ENCODE data around the gene CR1.
"Not testable (repeated sequence)": the region's sequence is repeated elsewhere in the genome, so short reads cannot be mapped to it uniquely, and the experiment has no call there.

Gene CR1

DNA sequence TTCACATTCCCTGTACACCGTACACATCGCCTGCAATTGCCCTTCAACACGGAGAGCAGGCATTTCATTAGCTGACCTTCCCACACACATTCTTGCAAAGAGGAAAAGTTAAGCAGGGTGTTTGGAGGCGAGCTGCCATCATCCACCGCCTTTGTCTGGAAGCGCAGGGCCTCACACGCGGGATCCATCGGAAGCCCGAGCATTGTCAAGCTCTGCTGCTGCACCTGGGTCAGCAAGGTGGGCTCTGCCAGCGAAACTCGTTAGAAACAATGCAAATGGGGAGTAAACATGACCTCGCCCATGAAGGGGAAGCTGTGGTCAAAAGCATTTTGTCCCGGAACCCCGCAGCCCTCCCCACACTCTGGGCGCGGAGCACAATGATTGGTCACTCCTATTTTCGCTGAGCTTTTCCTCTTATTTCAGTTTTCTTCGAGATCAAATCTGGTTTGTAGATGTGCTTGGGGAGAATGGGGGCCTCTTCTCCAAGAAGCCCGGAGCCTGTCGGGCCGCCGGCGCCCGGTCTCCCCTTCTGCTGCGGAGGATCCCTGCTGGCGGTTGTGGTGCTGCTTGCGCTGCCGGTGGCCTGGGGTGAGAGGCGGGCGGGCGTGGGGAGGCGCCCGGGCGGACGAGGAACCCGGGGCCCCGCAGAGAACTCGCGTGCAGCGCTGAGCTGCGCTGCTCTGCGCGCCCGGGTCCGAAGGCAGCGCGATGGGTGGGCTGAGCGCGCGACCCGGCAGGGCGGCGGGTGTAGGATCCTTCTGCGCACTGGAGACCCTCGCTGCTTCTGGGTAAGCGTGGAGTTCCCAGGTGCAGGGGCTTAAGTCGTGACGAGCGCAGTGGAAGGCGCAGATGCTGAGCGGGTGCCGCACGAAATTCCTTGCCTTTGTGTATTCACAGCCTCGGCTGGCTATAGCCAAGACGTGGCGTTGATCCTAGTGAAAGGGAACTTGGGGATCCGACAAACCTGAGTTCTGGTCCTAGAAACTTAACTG is at the start of gene CR1:
CR1 (plus strand) TSS at position 357 of the 992 bp plus-strand sequence; CDS start at position 468, 111 bp downstream.
- peak; percentile 59 for DNase-seq (ENCODE audit: low spot score)

DNA sequence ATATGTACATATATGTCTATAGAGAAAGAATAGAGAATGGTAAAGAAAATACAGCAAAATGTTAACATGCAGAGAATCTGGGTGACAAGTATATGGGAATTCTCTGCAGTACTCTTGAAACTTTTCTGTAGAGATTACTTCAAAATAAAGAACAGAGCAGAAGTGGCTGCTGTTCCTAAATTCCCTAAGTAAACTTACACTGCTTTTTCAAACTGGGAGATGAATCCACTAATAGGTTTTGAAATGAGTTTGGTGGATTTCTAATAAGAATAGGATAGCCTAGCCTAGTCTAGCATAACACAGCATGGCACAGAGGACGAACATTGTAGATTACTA is 42.3 kb upstream of the CR1 start:
- DNase-seq (ENCODE audit: low spot score), result no peak

DNA sequence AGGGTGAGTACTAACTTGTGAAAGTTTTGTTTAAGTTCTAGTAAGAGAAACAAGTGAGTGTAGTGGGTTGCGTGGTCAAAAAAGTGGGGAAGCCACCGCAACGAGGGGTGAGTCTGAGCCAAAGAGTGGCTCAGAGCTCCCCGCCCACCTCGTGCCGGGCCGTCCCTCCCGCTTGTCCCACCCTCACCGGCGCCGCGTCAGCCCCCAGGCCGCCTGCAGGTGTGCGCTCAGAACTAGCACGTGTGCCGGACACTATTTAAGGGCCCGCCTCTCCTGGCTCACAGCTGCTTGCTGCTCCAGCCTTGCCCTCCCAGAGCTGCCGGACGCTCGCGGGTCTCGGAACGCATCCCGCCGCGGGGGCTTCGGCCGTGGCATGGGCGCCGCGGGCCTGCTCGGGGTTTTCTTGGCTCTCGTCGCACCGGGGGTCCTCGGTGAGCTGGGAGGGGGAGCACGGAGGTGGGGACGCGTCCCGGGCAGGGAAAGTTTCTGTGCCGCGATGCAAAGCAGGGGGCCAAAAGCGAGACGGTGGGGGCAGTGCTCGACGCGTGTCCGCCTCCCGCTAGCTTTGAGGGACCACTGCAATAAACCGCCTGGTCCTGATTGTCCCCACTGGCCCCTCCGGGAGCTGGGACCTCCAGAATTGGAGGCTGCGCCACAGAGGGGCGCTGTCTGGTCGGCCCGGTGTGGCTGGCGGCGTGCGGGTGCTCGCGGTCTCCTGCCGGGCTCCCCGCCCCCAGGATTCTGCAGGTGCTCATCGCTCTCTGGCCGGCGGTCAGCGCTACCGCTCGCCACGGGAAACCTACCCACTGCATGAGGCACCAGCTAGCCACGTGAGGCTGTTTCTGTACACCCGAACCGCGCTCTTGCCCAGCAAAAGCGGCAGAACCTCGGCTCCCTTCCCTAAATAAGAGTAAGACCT is 41.7 kb upstream of the CR1 start, which contains the start of gene CR2:
CR2 (plus strand) TSS at position 283 of the 919 bp plus-strand sequence; CDS start at position 374, 91 bp downstream.
- peak; percentile 68 for DNase-seq (ENCODE audit: low spot score)

GRCh38 chr1:207455183-207455754 is 40.7 kb upstream of the CR1 start:
- DNase-seq (ENCODE audit: low spot score), result no peak

DNA sequence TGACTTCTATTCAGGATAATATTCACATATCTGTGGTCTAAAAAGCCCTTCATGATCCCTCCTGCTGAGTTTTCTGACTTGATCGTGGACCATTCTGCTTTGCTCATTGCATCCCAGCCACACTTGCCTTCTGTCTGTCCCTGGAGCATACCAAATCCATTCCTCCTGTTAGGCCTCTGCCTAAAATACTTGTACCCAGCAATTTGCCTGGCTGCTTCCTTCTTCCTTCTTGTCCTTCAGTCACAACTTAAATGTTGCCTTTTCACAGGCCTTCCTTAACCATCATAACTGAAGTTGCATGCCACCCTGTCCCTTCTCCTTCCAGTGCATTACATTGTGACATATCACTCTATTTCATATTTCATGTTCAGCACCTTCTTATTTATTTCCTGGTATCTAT is 37.5 kb upstream of the CR1 start:
- DNase-seq (ENCODE audit: low spot score), result no peak

DNA sequence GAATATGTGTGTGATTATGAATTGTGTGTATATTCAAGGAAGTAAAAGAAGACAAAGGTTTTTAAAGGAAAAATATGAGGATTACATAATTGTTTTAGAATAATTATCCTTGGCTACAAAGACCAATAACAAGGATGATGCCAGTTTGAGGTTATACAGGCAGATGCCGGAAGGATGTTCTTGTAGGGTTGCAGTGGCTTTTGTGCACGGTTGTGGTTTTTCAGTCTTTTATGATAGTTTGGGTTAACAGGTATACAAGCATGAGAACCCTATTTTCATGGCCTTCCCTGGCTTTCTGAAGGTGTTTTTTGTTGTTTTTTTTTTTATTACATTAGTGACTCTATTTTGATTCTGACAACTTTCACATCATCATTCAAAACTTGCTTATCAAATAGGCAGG is 36.9 kb upstream of the CR1 start:
- no peak for DNase-seq (ENCODE audit: low spot score)

DNA sequence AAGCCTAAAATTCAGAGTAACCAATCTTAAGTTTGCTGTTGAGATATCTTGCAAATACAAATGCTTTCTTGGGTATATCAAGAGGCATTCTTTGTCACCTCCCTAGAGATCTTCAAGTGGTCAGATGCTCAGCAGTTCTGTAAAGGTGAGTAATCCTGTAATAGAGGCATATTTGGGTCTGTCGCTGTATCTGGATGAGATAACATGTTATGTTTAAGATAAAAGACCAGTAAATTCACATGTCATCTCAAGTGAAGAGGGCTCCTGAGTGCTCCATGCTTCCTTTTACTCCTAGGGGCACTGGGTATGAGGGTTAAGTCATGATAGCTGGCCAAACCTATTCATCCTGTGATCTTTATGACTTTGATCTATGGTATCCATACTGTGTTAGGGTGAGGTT is 34.3 kb upstream of the CR1 start:
- DNase-seq (ENCODE audit: low spot score), result no peak

DNA sequence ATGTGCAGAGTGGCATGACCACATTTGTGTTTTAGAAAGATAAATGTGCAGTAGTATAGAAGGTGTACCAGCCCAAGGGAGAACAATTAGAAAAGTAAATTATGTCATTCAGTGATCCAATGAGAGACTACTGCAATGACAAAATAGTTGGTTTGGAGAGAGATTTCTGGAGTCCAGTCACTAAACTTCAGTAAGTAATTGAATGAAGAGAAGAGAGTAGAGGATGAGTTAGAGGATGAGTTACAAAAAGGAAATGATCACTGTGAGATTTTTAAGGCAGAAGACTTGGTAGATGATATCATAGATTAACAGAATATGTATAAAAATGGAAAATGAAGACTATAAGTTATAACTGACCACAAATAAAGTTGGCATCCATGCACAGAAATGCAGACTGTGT is 33.4 kb upstream of the CR1 start:
- no peak for DNase-seq (ENCODE audit: low spot score)

GRCh38 chr1:207463021-207463420 is 32.9 kb upstream of the CR1 start:
- no peak for DNase-seq (ENCODE audit: low spot score)

GRCh38 chr1:207463571-207463970 is 32.4 kb upstream of the CR1 start:
- no peak for DNase-seq (ENCODE audit: low spot score)

GRCh38 chr1:207470927-207471326 is 25.0 kb upstream of the CR1 start:
- DNase-seq (ENCODE audit: low spot score), result no peak

DNA sequence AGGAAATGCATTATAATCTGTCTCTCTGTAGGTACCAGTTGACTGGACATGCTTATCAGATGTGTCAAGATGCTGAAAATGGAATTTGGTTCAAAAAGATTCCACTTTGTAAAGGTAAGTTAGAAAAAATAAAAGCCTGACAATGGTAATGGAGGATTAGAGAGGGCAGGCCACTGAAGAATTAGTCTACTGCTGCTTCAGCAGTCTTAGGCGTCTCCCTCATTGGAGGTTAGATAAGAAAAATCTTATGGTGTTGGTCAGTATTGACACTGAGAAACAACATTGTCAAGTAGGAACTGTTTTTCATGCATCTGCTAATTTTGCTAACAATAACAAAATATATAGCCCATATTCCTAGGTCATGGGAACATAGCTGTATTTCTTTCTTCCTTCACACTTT is 21.7 kb upstream of the CR1 start:
- no peak for DNase-seq (ENCODE audit: low spot score)

GRCh38 chr1:207486198-207486597 is 9.8 kb upstream of the CR1 start:
- DNase-seq (ENCODE audit: low spot score), result no peak

GRCh38 chr1:207487636-207488035 is 8.3 kb upstream of the CR1 start:
- DNase-seq (ENCODE audit: low spot score), result no peak

GRCh38 chr1:207493212-207493611 is 2.7 kb upstream of the CR1 start:
- DNase-seq (ENCODE audit: low spot score), result no peak

DNA sequence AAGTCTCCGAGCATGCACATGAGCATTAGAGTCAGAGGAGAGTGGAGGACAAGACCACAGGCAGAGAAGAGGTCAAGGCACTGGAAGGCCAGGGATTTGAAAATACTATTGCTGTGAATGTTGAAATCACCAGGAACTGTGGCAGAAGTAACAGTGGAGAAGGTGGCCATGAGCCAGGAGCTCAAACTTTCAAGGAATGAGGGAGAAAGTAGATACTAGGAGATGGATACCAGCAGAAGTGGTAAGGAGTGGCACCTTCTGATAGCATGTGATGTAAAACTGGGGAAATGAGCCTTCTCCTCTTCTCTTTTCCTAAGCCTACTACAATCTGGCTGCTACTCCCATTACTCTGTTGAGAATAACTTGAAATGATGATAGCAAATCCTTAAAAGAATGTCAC is 1.8 kb upstream of the CR1 start:
- DNase-seq (ENCODE audit: low spot score), result no peak

DNA sequence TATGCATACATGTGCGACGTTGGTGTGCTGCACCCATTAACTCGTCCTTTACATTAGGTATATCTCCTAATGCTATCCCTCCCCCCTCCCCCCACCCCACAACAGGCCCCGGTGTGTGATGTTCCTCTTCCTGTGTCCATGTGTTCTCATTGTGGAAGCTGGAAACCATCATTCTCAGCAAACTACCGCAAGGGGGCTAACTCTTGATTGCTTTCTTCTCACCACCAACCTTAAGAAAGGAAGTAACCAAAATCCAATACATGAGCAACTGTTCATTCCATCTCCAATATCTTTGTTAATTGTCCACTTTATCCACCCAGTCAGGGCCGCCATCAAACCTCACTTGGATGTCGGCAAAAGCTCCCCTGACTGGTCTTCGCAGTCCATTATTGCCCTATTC is 676 bp upstream of the CR1 start:
- DNase-seq (ENCODE audit: low spot score), result not testable (repeated sequence)

DNA sequence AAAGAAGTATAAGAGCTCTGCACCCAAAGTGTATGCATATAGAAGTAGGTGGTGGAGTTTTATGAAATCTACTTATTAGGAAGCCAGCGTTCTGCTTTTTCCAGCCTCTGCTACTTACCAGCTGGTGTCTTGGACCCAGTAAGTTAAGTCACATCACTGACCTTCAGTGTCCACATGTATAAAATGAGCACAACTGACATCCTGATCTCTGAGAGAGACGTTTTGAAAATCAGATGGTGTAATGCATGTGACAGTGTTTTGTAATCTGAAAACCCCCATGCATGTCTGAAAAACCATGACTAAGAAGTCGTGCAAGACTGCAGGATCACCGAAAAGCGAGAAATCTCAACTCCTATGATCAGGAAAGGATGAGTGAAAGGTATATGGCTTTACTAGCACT is 2.0 kb downstream of the CR1 start:
- DNase-seq (ENCODE audit: low spot score), result no peak

GRCh38 chr1:207499573-207499972 is 3.6 kb downstream of the CR1 start:
- DNase-seq (ENCODE audit: low spot score), result peak; percentile 63

- DNase-seq (ENCODE audit: low spot score), result no peak
Observed at GRCh38 chr1:207500306-207500705, 4.3 kb downstream of the CR1 start.

DNA sequence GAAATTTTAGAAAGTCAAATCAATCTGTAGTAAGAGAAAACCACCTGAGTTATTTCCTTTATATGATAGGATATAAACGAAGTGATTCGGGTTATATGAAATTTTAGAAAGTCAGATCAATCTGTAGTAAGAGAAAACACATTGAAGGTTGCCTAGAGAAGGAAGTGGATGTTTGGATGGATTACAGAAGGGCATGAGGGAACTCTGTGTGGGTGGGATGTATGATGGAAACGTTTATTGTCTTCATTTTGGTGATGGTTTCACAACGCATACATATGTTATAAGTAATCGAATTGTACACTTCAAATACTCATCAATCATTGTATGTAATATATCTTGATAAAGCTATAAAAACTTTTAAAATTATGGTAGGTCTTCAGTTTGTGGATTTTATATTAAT is 5.1 kb downstream of the CR1 start:
- DNase-seq (ENCODE audit: low spot score), result no peak

- no peak for DNase-seq (ENCODE audit: low spot score)
Observed at GRCh38 chr1:207502726-207503125, 6.8 kb downstream of the CR1 start.

All from ecto neural progenitor cell (in vitro differentiated cells).